DMS 273 treated with DMSO at 0.1 percent for 48 hours (cell line): Measurements from ENCODE around the gene TRAF7.
"Not testable (repeated sequence)": the region's sequence is repeated elsewhere in the genome, so short reads cannot be mapped to it uniquely, and the experiment has no call there.

Experiments
- DNase-seq: peaks from one replicate; lab custom pipeline; 2025; lab: John Stamatoyannopoulos, UW

TRAF7 gene

DNA sequence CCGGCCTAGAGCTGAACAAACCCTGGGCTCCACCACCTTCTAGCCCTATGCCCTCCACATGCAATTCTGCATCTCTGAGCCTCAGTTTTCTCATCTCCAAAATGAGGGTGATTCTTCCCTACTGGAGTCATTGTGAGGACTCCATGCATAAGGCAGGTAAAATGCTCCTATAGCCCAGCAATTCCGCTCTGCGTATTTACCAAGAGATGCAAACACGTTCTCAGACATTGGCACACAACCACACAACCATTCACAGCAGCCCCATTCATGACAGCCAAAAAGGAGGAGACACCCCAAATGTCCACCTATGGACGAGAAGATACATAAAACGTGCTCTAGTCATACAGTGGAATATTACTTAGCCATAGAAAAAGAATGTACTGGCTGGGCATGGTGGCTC lies 44.7 kb downstream of the TRAF7 start:
- DNase-seq, result no peak

DNA sequence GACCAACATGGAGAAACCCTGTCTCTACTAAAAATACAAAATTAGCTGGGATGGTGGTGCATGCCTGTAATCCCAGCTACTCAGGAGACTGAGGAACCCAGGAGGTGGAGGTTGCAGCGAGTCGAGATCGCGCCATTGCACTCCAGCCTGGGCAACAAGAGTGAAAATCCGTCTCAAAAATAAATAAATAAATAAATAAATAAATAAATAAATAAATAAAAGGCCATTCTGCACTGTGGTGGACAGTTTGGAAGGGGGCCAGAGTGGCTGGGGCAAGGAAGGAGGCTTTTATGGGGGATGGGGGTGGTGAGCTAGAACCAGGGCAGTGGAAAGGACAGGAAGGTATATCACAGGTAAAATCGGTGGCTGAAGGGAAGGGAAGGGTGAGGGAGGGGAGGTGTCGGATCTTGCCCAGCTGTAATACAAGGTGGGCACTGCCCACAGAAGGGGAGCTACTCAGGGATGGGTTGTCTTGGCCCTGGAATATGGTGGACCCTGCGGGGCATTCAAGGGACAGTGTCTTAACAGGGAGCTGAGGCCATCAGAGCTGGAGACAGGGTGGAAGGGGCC lies 47.6 kb downstream of the TRAF7 start:
- not testable (repeated sequence) for DNase-seq

DNA sequence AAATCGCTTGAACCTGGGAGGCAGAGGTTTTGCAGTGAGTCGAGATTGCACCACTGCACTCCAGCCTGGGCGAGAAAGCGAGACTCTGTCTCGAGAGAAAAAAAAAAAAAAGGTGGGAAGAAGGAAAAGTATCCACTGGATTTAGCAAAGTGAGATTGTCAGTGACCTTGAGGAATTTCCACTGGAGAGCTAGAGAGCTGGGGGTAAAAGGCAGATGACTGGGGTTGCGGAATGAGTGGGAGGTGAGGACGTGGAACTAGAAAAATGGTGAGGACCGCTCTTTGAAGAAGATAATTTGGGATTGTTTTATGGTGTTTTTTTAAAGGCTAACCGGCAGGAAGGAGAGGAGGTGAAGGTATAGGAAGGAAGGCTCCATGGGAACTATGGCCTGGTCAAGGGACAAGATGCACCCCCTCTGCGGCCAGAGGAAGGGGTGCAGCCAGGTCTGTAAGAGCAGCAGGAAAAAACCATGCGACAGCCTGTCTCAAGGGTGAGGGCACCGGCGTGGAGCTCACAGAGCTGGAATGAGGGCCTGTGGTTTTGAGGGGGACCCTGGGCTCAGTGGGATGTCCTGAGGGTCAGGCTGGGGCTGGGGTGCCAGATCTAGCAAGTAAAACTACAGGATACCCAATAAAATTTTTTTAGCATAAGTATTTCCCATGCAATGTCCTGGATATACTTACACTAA lies 49.0 kb downstream of the TRAF7 start:
- DNase-seq, result no peak

DNA sequence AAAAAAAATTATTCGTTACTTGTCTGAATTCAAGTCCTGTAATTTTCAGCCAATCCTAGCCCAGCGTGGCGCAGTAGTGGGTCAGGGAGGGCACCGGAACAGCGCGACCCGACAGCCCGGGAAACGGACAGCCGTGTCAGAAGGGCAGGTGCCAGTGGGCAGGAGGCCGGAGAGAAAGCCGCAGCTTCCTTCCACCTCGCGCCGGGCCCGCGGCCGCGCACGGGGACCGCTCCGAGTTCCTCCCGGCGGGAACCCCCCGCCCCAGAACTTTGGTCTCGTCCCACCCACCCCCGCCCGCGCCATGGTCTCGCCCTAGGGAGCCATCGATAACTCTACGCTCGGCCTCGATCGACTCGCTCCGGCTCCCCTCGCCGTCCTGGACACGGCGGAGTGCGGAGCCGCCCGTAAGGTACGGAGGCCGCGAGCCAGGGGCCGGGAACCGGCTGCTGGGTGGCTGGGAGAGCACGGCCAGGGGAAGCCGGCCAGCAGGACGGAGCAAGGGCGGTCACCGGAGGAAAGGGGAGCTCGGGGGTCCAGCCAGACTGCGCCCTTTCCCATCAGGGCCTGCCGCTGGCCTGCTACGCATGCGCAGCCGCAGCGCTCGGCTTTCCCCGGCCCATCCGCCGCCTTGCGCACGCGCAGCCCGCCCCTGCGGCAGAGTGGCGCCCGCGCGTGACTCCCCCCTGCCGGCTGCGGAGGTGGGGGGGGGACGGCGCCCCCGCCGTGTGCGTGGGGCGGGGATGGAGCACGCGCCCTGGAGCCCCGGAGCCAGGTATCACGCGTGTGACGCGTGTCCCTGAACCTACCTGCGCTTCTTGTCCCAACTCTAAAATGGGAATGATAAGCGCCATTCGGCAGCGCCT lies 49.8 kb downstream of the TRAF7 start, which contains the start of gene MLST8:
Gene MLST8 (plus strand): TSS at position 351 of the 863 bp plus-strand sequence. CDS start 632 bp downstream, outside the sequence.
- peak; percentile 58 for DNase-seq

DNA sequence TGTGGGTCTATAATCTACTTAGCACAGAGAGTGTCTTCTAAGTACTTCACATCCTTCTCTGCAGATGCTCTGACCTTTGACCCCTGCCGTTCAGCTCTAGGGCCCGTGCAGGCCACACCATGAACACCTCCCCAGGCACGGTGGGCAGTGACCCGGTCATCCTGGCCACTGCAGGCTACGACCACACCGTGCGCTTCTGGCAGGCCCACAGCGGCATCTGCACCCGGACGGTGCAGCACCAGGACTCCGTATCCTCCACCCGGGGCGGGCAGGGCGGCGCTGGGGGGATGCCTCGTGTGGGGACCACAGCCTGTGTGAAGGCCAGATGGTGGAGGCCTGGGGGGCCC lies 50.4 kb downstream of the TRAF7 start:
- no peak for DNase-seq

DNA sequence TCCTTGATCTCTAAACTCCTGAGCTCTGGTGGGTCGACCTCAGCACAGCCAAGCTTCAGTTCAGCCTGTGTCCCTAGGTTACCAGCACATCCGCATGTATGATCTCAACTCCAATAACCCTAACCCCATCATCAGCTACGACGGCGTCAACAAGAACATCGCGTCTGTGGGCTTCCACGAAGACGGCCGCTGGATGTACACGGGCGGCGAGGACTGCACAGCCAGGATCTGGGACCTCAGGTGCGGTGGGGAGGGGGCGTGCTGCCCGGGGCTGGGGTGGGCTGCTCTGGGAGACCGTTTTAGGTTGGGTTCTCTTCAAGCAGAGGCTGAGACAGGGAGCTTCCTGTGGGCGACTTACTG lies 50.8 kb downstream of the TRAF7 start:
- DNase-seq, result no peak

DNA sequence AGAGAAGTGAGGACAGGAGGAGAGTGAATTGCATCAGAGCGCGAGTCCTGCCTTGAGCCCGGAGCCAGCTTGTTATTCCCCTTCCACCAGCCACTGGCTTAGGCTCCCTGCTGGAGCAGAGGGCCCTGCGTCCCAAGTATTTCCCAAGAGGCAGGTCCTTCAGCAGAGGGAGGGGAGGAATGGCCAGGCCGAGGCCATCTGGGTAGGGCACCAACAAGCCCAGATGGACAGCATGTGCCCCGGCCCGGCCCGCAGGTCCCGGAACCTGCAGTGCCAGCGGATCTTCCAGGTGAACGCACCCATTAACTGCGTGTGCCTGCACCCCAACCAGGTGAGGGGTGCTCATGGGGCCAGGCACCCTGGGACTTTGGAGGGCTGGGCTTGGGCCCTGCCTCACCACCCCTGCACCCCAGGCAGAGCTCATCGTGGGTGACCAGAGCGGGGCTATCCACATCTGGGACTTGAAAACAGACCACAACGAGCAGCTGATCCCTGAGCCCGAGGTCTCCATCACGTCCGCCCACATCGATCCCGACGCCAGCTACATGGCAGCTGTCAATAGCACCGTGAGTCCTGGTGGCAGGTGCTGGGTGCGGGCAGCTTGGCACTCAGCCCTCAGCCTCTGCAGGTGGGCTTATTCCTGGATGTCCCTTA lies 51.3 kb downstream of the TRAF7 start:
- no peak for DNase-seq

DNA sequence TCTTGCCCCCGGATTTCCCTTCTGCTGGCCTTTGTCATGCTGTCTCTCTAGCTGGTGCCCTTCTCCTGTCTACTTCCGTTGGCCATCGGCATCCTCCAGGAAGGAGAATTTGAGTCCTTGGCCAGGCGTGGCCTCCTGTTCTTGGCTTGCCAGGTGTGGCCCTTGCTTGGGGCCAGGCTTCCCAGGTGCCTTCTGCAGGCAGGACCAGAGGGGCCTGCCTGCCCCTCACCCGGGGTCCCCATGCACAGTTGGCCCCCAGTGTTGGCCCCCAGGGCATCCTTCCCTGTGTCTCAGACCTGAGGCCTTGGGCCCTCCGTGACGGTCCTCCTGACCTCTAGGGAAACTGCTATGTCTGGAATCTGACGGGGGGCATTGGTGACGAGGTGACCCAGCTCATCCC lies 52.3 kb downstream of the TRAF7 start:
- DNase-seq, result no peak

DNA sequence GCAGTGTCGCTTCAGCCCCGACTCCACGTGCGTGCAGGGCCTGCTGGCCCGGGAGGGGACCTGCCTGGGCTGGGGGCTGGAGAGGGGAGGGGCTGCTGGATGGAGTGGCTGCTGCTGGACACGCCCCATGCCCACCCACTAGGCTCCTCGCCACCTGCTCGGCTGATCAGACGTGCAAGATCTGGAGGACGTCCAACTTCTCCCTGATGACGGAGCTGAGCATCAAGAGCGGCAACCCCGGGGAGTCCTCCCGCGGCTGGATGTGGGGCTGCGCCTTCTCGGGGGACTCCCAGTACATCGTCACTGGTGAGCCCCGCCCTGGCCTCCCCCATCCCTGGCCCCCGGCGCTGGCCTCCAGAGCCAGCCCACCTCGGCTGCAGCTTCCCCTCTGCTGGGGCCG lies 52.7 kb downstream of the TRAF7 start:
- DNase-seq, result no peak

DNA sequence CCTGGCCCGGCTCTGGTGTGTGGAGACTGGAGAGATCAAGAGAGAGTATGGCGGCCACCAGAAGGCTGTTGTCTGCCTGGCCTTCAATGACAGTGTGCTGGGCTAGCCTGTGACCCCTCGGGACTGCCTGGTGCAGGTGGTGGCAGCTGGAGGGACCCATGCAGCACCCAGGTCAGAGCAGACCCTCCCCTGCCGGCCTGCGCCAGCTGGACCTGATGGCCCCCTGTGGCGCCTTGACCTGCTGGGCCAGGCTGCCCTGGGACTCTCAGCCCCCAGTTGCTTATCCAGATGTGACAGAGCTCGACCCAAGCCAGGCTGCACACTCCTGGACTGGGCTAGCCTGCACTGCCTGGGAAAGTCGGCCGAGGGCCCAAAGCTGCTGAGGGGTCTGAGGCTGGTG lies 53.2 kb downstream of the TRAF7 start:
- no peak for DNase-seq

DNA sequence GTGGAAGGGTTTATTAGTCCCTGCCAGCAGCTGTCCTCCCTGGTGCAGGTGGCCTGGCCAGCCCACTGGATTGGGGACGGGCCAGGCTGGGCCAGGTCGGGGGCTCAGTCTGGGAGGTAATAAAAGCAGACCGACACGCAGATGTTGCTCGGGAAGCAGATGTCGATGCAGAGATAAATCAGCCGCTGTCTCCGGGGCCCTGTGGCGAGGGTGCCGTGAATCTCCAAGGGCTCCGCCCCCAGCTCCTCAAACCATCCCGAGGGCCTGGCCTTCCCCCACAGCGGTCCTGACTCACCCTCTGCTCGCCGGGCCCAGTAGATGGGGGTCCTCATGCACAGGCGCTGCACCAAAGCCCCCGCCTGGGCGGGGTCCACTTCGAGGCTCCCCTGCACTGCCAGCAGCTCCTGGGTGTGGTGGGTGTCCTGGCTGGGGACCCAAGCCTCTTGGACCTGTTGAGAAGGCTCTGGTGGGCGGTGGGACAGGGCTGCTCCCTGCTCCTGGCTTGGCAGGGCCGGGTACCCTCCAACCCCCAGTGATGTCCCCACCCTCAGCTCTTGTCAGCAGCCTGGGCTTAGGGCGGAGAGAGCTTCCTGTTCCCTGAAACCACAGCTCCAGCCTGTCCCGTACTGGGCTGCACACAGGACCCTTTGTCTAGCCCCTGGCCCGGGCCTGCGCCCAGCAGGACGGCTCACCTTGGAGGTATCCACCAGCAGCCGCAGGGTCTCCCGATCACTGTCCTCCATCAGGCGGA lies 53.9 kb downstream of the TRAF7 start:
- DNase-seq, result no peak

DNA sequence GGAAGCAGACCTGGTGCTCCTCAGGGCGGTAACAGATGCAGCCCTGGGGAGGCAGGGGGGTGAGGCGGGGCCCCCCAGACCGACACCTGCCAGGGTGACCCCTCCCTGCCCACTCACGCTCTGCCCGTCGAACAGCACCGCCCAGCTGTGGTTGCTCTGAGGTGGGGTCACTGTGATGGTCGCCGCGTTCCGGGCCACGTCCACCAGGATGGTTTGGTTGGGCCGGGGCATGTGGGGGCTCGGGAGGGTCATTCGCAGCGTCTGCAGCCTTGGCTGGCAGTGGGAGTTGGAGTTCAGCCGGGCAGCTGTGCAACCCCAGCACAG lies 54.4 kb downstream of the TRAF7 start:
- no peak for DNase-seq

DNA sequence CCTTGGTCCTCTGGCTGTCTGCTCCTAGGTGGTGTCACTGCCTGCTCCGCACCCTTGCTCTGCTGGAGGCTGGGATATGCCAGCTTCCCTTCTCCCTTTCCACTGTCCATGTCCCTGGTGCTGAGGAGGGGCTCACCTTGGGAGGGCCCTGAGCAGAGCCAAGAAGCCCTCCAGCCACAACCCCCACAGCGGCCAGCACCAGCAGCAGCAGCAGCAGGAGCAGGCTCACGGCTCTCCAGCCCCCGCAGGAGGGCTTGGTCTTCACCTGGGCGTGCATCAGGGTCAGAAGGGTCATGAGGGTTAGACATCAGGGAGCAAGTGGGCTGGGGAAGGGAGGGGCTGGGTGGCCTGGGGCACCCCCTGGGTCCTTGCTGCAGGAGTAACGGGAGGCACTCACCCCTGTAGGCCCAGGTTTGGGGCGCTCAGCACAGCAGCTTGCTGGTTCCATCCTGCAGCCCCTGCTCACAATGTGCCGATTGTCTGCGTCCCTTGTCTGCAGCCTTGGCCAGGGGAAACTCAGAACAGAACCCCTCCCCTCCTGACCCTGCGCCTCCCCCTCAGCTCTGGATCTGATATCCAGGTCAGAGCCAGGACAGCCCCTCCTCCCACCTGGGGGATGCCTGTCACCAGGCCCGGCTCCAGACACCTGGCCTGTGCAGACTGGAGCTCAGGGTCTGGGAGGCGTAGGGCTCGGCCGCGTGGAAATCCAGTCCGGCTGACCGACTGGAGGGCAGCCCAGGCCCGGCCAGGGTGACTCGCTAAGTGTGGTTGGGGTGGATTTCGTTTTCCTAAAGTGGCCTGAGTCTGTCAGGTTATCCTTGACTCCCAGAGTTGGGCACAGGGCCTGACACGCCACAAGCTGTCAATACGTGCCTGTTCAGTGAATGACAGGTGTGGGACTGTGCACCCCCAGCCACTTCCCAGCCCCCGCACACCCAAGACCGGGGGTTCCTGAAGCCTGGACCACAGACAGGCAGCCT lies 55.1 kb downstream of the TRAF7 start, which contains the start of gene BRICD5:
Gene BRICD5 (minus strand): TSS at position 478 of the 980 bp plus-strand sequence. CDS start 30 bp downstream, at position 448.
- DNase-seq, result no peak

DNA sequence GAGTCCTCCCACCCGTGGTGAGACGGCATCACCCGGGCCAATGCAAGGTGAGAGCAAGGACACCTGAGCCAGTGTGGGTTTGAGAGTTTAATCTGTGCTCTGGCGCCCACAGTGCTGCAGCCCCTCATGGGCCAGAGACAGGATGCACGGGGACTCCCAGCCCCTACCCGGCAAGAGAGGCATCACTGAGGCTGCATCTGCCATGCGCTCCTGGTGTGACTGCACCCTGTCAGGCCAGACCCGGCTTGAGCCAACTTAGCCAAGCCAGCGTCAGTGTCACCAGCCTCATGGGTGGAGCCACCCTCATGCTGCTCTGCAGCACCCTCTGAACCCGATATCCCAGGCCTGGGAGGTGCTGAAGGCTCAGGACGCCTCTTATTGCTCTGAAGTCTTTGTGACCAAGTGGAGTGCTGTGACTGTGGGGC lies 56.4 kb downstream of the TRAF7 start:
- no peak for DNase-seq

DNA sequence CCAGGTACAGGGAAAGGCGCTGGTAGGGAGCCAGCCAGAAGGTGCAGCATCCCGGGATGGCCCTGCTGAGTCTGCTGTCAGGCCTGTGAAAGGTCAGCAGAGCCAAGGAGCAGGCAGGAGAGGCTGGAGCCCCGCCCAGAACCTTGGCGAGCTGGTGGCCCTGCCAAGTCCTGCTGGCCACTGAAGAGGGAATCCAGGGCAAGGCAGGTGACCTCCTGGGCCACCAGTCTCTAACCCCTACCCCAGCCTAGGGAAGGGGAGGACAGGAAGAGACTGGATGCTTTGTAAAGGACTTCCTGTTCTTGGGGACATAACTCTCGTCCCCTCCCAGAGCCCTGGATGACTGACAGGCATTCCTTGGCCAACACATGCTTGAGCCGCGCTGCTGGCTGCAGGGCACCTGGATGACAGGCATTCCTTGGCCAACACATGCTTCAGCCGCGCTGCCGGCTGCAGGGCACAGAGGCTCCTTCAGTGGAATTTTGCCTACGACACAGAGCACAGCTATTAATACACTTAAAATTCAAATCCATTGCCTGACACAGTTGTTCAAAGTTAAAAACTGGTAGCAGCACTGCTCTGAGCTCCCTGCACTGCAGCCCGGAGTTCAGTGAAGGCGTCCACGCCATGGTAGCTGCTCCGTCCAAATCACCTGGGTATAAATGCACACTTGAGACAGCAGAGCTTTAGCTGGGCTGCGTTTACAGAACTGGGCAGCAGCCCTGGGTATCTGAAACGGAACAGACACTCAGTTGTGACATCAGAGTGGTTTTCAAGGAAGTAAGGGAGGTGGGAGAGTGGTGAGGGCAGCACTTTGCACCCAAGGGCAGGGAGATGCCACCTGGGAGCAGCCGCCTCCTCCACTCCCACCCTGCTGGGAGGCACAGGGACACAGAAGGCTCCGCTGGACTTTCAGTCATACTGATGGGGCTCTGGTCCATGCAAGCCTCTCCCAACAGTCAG lies 57.1 kb downstream of the TRAF7 start:
- DNase-seq, result no peak

DNA sequence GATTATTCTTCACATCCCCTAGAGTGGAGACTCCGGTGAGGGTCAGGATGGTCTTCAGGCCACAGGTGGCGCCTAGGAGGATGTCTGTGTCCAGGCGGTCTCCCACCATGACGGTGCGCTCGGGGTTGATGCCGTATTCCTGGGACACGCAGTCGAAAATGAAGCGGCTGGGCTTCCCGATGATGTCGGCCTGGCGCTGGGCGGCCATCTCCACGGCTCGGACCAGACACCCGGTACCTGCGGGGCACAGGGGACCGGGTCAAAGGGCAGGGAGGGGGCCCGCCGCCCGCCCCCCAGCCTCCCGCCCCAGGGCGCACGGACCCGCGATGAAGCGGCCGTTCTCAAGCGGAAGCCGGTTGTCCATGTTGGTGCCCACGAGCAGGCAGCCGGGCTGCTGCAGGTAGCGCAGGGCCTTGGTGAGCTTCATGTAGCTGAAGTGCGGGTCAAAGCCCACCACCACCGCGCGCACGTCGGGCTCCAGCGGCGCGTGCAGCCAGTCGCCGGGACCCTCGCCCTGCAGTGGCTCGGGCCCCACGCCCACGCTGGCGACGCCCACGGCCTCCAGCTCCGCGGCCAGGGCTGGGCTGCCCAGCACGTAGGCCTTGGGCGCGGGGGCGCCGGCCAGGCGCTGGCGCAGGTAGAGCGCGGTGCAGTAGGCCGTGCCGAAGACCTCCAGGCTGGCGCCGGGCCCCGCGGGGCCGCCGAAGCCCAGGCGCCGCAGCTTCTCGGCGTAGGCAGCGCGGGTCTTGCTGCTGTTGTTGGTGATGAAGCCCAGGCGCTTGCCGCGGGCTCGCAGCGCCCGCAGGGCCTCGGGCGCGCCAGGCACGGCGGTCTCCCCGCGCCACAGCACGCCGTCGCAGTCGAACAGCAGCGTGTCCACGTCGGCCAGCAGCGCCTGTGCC lies 58.5 kb downstream of the TRAF7 start:
- DNase-seq, result no peak

DNA sequence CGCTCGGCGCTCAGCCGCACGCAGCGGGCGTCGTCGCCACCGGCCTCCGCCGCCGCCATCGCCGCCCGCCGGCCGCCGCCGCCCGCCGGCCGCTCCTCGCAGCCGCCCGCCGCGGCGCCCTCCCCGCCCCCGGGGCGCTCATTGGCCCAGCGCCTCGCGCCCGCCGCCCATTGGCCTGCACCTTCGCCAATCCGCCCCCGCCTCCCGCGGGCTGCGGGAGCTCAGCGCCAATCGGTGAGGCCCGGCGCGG lies 59.1 kb downstream of the TRAF7 start, which contains the start of gene PGP:
Gene PGP (minus strand): TSS at position 122 of the 250 bp plus-strand sequence. CDS start 63 bp downstream, at position 59.
- no peak for DNase-seq

DNA sequence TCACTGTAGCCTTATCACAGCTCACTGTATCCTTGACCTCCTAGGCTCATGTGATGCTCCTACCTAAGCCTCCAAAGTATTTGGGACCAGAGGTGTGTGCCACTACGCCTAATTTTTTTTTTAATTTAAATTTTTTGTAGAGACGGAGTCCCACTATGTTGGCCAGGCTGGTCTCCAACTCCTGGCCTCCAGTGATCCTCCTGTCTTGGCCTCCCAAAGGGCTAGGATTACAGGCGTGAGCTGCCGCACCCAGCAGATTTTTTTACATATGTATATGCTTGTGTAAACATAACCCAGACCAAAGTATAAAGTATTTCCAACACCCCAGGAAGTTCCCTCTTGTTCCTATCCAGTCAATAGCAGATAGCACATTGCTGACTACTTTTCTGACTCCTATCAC lies 60.7 kb downstream of the TRAF7 start:
- DNase-seq, result no peak
